HEK293 (cell line): Measurements from ENCODE around the gene CMKLR1.

Source experiments
- CTCF ChIA-PET: fragments of 350-600 bp; formaldehyde crosslinking; extraction: SDS; loops from one replicate; lab custom pipeline; 2021; ENCODE audit warnings: antibody characterized with exemption; lab: Yijun Ruan, JAX
- POLR2A ChIA-PET: fragments of 300-600 bp; formaldehyde crosslinking; extraction: SDS; loops from one replicate; lab custom pipeline; 2020; ENCODE audit warnings: antibody characterized with exemption, inconsistent platforms; lab: Yijun Ruan, JAX
- H3K27ac ChIP-seq: fragments of 200-500 bp; sonication (Bioruptor generic); 2 replicates; pipeline ENCODE4 v1.5.1; 2014; ENCODE audit warnings: low read depth, low read length, control low read depth, inconsistent platforms; ENCODE audit errors: extremely low read depth
- H3K36me3 ChIP-seq, 2 experiments: fragments of 200-500 bp in 1 of 2; sonication (Bioruptor generic) in 1 of 2; 1 replicate in 1 of 2; 2 replicates in 1 of 2; pipeline ENCODE4 v1.5.1; 2014 to 2017; ENCODE audit warnings: inconsistent platforms in 2 of 2, low read length in 2 of 2; ENCODE audit not compliant: control insufficient read depth in 2 of 2, insufficient read depth in 1 of 2
- H3K4me1 ChIP-seq: fragments of 200-500 bp; sonication (Bioruptor generic); 2 replicates; pipeline ENCODE4 v1.5.1; 2014; ENCODE audit warnings: mild to moderate bottlenecking, low read length, inconsistent platforms; ENCODE audit not compliant: control insufficient read depth, insufficient read depth
- H3K4me3 ChIP-seq: 2 replicates; pipeline ENCODE4 v1.5.1; 2011; ENCODE audit warnings: low read depth, mild to moderate bottlenecking, control low read depth, low read length, moderate library complexity
- H3K9me3 ChIP-seq: fragments of 200-500 bp; sonication (Bioruptor generic); 2 replicates; pipeline ENCODE4 v1.5.1; 2014; ENCODE audit warnings: low read depth, low read length, inconsistent platforms; ENCODE audit not compliant: control insufficient read depth, insufficient read depth
- BCL11B ChIP-seq: fragments of 450-650 bp; formaldehyde crosslinking; IDR thresholded peaks from 2 replicates; pipeline ENCODE4 v1.5.1; 2016; ENCODE audit warnings: low read depth, missing biosample characterization, missing genetic modification characterization
- KLF1 ChIP-seq: fragments of 450-650 bp; formaldehyde crosslinking; IDR thresholded peaks from 2 replicates; pipeline ENCODE4 v1.5.1; 2016; ENCODE audit warnings: missing biosample characterization, missing genetic modification characterization
- KLF7 ChIP-seq: fragments of 450-650 bp; formaldehyde crosslinking; IDR thresholded peaks from 2 replicates; pipeline ENCODE4 v1.5.1; 2016; ENCODE audit warnings: missing biosample characterization, missing genetic modification characterization, borderline replicate concordance
- KLF9 ChIP-seq: fragments of 450-650 bp; formaldehyde crosslinking; IDR thresholded peaks from 2 replicates; pipeline ENCODE4 v1.5.1; 2016; ENCODE audit warnings: missing biosample characterization, missing genetic modification characterization, low read depth
- ZBTB6 ChIP-seq: fragments of 450-650 bp; formaldehyde crosslinking; IDR thresholded peaks from 2 replicates; pipeline ENCODE4 v1.5.1; 2017; ENCODE audit warnings: missing biosample characterization, missing genetic modification characterization
- ZNF140 ChIP-seq: fragments of 450-650 bp; formaldehyde crosslinking; IDR thresholded peaks from 2 replicates; pipeline ENCODE4 v1.5.1; 2016; ENCODE audit warnings: missing biosample characterization, missing genetic modification characterization
- ZNF146 ChIP-seq: fragments of 450-650 bp; formaldehyde crosslinking; IDR thresholded peaks from 2 replicates; pipeline ENCODE4 v1.5.1; 2016; ENCODE audit warnings: missing biosample characterization, missing genetic modification characterization
- ZNF311 ChIP-seq: fragments of 450-650 bp; formaldehyde crosslinking; IDR thresholded peaks from 2 replicates; pipeline ENCODE4 v1.5.1; 2017; ENCODE audit warnings: missing biosample characterization, missing genetic modification characterization, borderline replicate concordance
- ZNF48 ChIP-seq: fragments of 450-650 bp; formaldehyde crosslinking; IDR thresholded peaks from 2 replicates; pipeline ENCODE4 v1.5.1; 2016; ENCODE audit warnings: missing biosample characterization, missing genetic modification characterization
- ZNF518A ChIP-seq: fragments of 450-650 bp; formaldehyde crosslinking; conservative IDR thresholded peaks from 2 replicates; pipeline ENCODE4 v1.5.1; 2016; ENCODE audit warnings: low read depth, missing biosample characterization, missing genetic modification characterization
- ZNF645 ChIP-seq: fragments of 450-650 bp; formaldehyde crosslinking; IDR thresholded peaks from 2 replicates; pipeline ENCODE4; 2016; ENCODE audit warnings: missing biosample characterization, missing genetic modification characterization
- ZNF747 ChIP-seq: fragments of 450-650 bp; formaldehyde crosslinking; IDR thresholded peaks from 2 replicates; pipeline ENCODE4 v1.5.1; 2016; ENCODE audit warnings: missing biosample characterization, missing genetic modification characterization
- ZNF76 ChIP-seq: fragments of 450-650 bp; formaldehyde crosslinking; IDR thresholded peaks from 2 replicates; pipeline ENCODE4; 2016; ENCODE audit warnings: low read depth, missing biosample characterization, missing genetic modification characterization, borderline replicate concordance
- ZNF792 ChIP-seq: fragments of 450-650 bp; formaldehyde crosslinking; IDR thresholded peaks from 2 replicates; pipeline ENCODE4 v1.5.1; 2016; ENCODE audit warnings: missing biosample characterization, missing genetic modification characterization
- ZNF837 ChIP-seq: fragments of 450-650 bp; formaldehyde crosslinking; IDR thresholded peaks from 2 replicates; pipeline ENCODE4 v1.5.1; 2016; ENCODE audit warnings: missing biosample characterization, missing genetic modification characterization
- ZNF843 ChIP-seq: fragments of 450-650 bp; formaldehyde crosslinking; IDR thresholded peaks from 2 replicates; pipeline ENCODE4 v1.5.1; 2016; ENCODE audit warnings: missing biosample characterization, missing genetic modification characterization
- ZSCAN5A ChIP-seq: fragments of 450-650 bp; formaldehyde crosslinking; IDR thresholded peaks from 2 replicates; pipeline ENCODE4 v1.5.1; 2016; ENCODE audit warnings: missing biosample characterization, missing genetic modification characterization

The CMKLR1 gene

GRCh38 chr12:108317308-108318234 is 21.5 kb downstream of the CMKLR1 start:
- TF ChIP-seq ZNF146 (tag by site-specific recombination) (peak; percentile 43; the same call in 1 of the 2 replicates), ZNF792 (no peak)
- H3K36me3 ChIP-seq: no peaks in the 10 kb centered on the region
- H3K4me1 ChIP-seq: no peaks in the 10 kb centered on the region
- POLR2A ChIA-PET: no interaction called here
- no peak overlapping the region for H3K27ac ChIP-seq
- H3K9me3 ChIP-seq: no peaks in the 10 kb centered on the region
- H3K4me3 ChIP-seq: no peak overlapping the region
- CTCF ChIA-PET: interaction anchor here (1.3 kb wide), 1 partner anchor 19 kb away, joined by 3 read pairs; no protein-coding TSS in a partner anchor

- H3K36me3 ChIP-seq: no peaks in the 10 kb centered on the region
- ChIA-PET CTCF (interaction anchor here (0.7 to 1.3 kb wide), 3 partner anchors 18 to 162 kb away, joined by 3 to 4 read pairs (median 3); no protein-coding TSS in a partner anchor), POLR2A (no interaction called here)
- H3K4me3 ChIP-seq: no peak overlapping the region
- TF ChIP-seq ZNF837 (tag by site-specific recombination) (no peak), ZNF48 (tag by site-specific recombination) (no peak), ZNF843 (no peak), ZNF518A (tag by site-specific recombination) (no peak)
- H3K4me1 ChIP-seq: no peaks in the 10 kb centered on the region
- H3K9me3 ChIP-seq: no peaks in the 10 kb centered on the region
- H3K27ac ChIP-seq: no peak overlapping the region
Observed at GRCh38 chr12:108316176-108317086, 22.7 kb downstream of the CMKLR1 start.

- no peak overlapping the region for H3K4me3 ChIP-seq
- CTCF ChIA-PET: interaction anchor here (0.7 to 1.2 kb wide), 2 partner anchors 40 to 162 kb away, joined by 3 to 4 read pairs; no protein-coding TSS in a partner anchor
- H3K27ac ChIP-seq: no peak overlapping the region
- H3K9me3 ChIP-seq: no peaks in the 10 kb centered on the region
- TF ChIP-seq ZNF645: no peak
- TF ChIP-seq ZBTB6 (tag by site-specific recombination): no peak
- no peak for TF ChIP-seq ZSCAN5A (tag by site-specific recombination)
- no peak for TF ChIP-seq ZNF747 (tag by site-specific recombination)
- TF ChIP-seq BCL11B: no peak
- no peak for TF ChIP-seq KLF7 (tag by site-specific recombination)
- no peak for TF ChIP-seq KLF1 (tag by site-specific recombination)
- TF ChIP-seq KLF9 (tag by site-specific recombination): no peak
- no peak for TF ChIP-seq ZNF311
- TF ChIP-seq ZNF76 (tag by site-specific recombination): no peak
- no peak for TF ChIP-seq ZNF140
- H3K4me1 ChIP-seq: no peaks in the 10 kb centered on the region
- POLR2A ChIA-PET: no interaction called here
- no peaks in the 10 kb centered on the region for H3K36me3 ChIP-seq
Observed at GRCh38 chr12:108315486-108316105, 23.5 kb downstream of the CMKLR1 start.
